A549 (cell line): ENCODE data around the gene CPSF4. TPM values are rescaled to one million over a fixed set of nuclear protein-coding genes. Genes with fewer than 3 reads are reported as not detected.

Experiments used
- ATAC-seq, 2 experiments: fragments of 200-7000 bp in 1 of 2; fragments of >200 bp in 1 of 2; cut with Nextera tagmentation in 1 of 2; cut with Tn5 transposase in 1 of 2; 3 replicates each; pipeline versions ENCODE4 v1.8.0 to v1.9.1; 2018 to 2020; ENCODE audit warnings: mild to moderate bottlenecking in 1 of 2, moderate library complexity in 1 of 2
- CTCF ChIA-PET: fragments of 300-600 bp; sonication (Branson Sonifier 250); formaldehyde crosslinking; extraction: SDS; loops from one replicate; lab custom pipeline; 2021; ENCODE audit warnings: antibody characterized with exemption, inconsistent platforms; lab: Yijun Ruan, JAX
- POLR2A ChIA-PET: fragments of 350-600 bp; formaldehyde crosslinking; extraction: SDS; loops from one replicate; lab custom pipeline; 2021; ENCODE audit warnings: antibody characterized with exemption, inconsistent platforms; lab: Yijun Ruan, JAX
- DNase-seq, 2 experiments: peaks; one replicate each; pipeline versions ENCODE4 v3.0.0 to v3.0.0-alpha.2; 2011 to 2016; ENCODE audit warnings: low read depth in 1 of 2, low spot score in 1 of 2
- FAIRE-seq: peaks from 2 replicates; lab custom pipeline; 2011; peaks lifted over from hg19 to GRCh38; lab: Jason Lieb, UNC
- H3K27ac ChIP-seq, 2 experiments: fragments of >200 bp; sonication (Bioruptor Twin); formaldehyde crosslinking; 3 replicates each; pipeline ENCODE4 v1.5.1; 2016 to 2017
- H3K4me1 ChIP-seq: fragments of >200 bp; sonication (Bioruptor Twin); formaldehyde crosslinking; 3 replicates; pipeline ENCODE4 v1.6.1; 2016
- H3K4me2 ChIP-seq: fragments of >200 bp; sonication (Bioruptor Twin); formaldehyde crosslinking; 3 replicates; pipeline ENCODE4 v1.6.1; 2016
- H3K4me3 ChIP-seq: fragments of >200 bp; sonication (Bioruptor Twin); formaldehyde crosslinking; 3 replicates; pipeline ENCODE4 v1.5.1; 2016
- H3K9me3 ChIP-seq: fragments of >200 bp; sonication (Bioruptor Twin); formaldehyde crosslinking; 3 replicates; pipeline ENCODE4 v1.6.1; 2016
- BHLHE40 ChIP-seq: IDR thresholded peaks from 2 replicates; pipeline ENCODE4 v1.6.1; 2012; ENCODE audit warnings: low read depth, low read length, inconsistent platforms
- CBX8 ChIP-seq: fragments of 200-600 bp; sonication (generic); IDR thresholded peaks from 2 replicates; pipeline ENCODE4 v1.6.1; 2016
- CHD4 ChIP-seq: fragments of 200-600 bp; sonication (generic); IDR thresholded peaks from 2 replicates; pipeline ENCODE4 v1.6.1; 2016; ENCODE audit warnings: antibody characterized with exemption, mild to moderate bottlenecking, borderline replicate concordance
- EHF ChIP-seq: fragments of 250-450 bp; sonication (Bioruptor Pico); IDR thresholded peaks from 2 replicates; pipeline ENCODE4 v1.5.0; 2020; ENCODE audit warnings: mild to moderate bottlenecking
- FOSL2 ChIP-seq, 2 experiments: fragments of 450-650 bp in 1 of 2; fragments of >200 bp in 1 of 2; sonication (Bioruptor Twin) in 1 of 2; formaldehyde crosslinking; IDR thresholded peaks; 2 replicates each; pipeline versions ENCODE4 v1.5.0 to v1.6.1; 2016 to 2020; ENCODE audit warnings: mild to moderate bottlenecking in 1 of 2, moderate library complexity in 1 of 2
- JUN ChIP-seq, 2 experiments: fragments of >200 bp; sonication (Bioruptor Twin); formaldehyde crosslinking; IDR thresholded peaks; 2 replicates in 1 of 2; 3 replicates in 1 of 2; pipeline ENCODE4 v1.6.1; 2016 to 2017
- KDM5A ChIP-seq: fragments of 200-600 bp; sonication (generic); IDR thresholded peaks from 2 replicates; pipeline ENCODE4 v1.6.1; 2016; ENCODE audit warnings: antibody characterized with exemption, mild to moderate bottlenecking
- MYC ChIP-seq: IDR thresholded peaks from 2 replicates; pipeline ENCODE4 v1.6.1; 2012; ENCODE audit warnings: mild to moderate bottlenecking, inconsistent platforms, low read length, improper control_type of control experiment, borderline replicate concordance
- NFE2L2 ChIP-seq: fragments of 150-350 bp; conservative IDR thresholded peaks from 2 replicates; pipeline ENCODE4 v1.6.1; 2014; ENCODE audit warnings: low read length
- PHF8 ChIP-seq: fragments of 200-600 bp; sonication (generic); IDR thresholded peaks from 2 replicates; pipeline ENCODE4 v1.6.1; 2016; ENCODE audit warnings: low read depth, mild to moderate bottlenecking, antibody characterized with exemption, moderate library complexity, borderline replicate concordance
- POLR2A ChIP-seq: IDR thresholded peaks from 2 replicates; pipeline ENCODE4 v1.6.1; 2012; ENCODE audit warnings: mild to moderate bottlenecking, low read length
- RFX5 ChIP-seq: fragments of 450-650 bp; IDR thresholded peaks from 2 replicates; pipeline ENCODE4 v1.7.1; 2014; ENCODE audit warnings: antibody characterized with exemption, mild to moderate bottlenecking, moderate library complexity
- ZNF302 ChIP-seq: fragments of 250-450 bp; sonication (Bioruptor Pico); IDR thresholded peaks from 2 replicates; pipeline ENCODE4 v1.9.0; 2021; ENCODE audit warnings: inconsistent platforms, mild to moderate bottlenecking, moderate library complexity
- WGBS: methylation state at CpG from one replicate; pipeline ENCODE4 v1.1.6; 2017; ENCODE audit errors: missing lambda C conversion rate; 5-methylcytosine and 5-hydroxymethylcytosine counted together
- polyA minus RNA-seq: library from RNA; depleted of rRNA, polyadenylated mRNA; stranded (reverse); fragments of >200 nt; gene quantifications from 2 replicates; pipeline ENCODE4 v1.2.3, GENCODE V29; 2011; rRNA and poly(A)+ RNA removed
- polyA plus RNA-seq, 4 experiments: library from polyadenylated mRNA; depleted of rRNA in 3 of 4; stranded (reverse); fragments of >200 nt; fragmentation: RNase III in 1 of 4; extraction: RNeasy Plus Mini Kit Qiagen cat#74134 plus additional on column Dnase treatment in 1 of 4; gene quantifications; 2 replicates in 3 of 4; 3 replicates in 1 of 4; pipeline ENCODE4 v1.2.3, GENCODE V29; 2011 to 2017
- TF ChIP-seq, protein P1 (sequence below): IDR thresholded peaks from 2 replicates; pipeline ENCODE4 v1.6.1; 2012
- TF ChIP-seq, protein P2 (sequence below): IDR thresholded peaks from 2 replicates; pipeline ENCODE4 v1.6.1; 2012
- TF ChIP-seq, protein P3 (sequence below): fragments of >200 bp; sonication (Bioruptor Twin); formaldehyde crosslinking; IDR thresholded peaks from 3 replicates; pipeline ENCODE4 v1.6.1; 2016
- TF ChIP-seq, protein P4 (sequence below): fragments of 200-600 bp; sonication (generic); IDR thresholded peaks from 2 replicates; pipeline ENCODE4 v1.6.1; 2016; ENCODE audit warnings: antibody characterized with exemption, mild to moderate bottlenecking, moderate library complexity
- TF ChIP-seq, protein P5 (sequence below): IDR thresholded peaks from 2 replicates; pipeline ENCODE4 v1.6.1; 2012; ENCODE audit warnings: low read depth, borderline replicate concordance
- TF ChIP-seq, protein P6 (sequence below): fragments of >200 bp; sonication (Bioruptor Twin); formaldehyde crosslinking; IDR thresholded peaks from 3 replicates; pipeline ENCODE4 v1.5.1; 2016

CPSF4 gene
- 28.7 and 31.3 TPM in 2 replicates for polyA plus RNA-seq (2011; rRNA removed)
- polyA plus RNA-seq (2012; cell fraction: cytosol; rRNA removed), result 44.4 and 52.5 TPM in 2 replicates
- polyA plus RNA-seq (2012; cell fraction: nucleus; rRNA removed), result 173 and 178 TPM in 2 replicates
- 34.1 to 39.1 TPM (median 35.6 TPM) in 3 replicates for polyA plus RNA-seq (2017; fragmentation: RNase III; extraction: RNeasy Plus Mini Kit Qiagen cat#74134 plus additional on column Dnase treatment)
- polyA minus RNA-seq, result 47.7 and 48.4 TPM in 2 replicates

DNA sequence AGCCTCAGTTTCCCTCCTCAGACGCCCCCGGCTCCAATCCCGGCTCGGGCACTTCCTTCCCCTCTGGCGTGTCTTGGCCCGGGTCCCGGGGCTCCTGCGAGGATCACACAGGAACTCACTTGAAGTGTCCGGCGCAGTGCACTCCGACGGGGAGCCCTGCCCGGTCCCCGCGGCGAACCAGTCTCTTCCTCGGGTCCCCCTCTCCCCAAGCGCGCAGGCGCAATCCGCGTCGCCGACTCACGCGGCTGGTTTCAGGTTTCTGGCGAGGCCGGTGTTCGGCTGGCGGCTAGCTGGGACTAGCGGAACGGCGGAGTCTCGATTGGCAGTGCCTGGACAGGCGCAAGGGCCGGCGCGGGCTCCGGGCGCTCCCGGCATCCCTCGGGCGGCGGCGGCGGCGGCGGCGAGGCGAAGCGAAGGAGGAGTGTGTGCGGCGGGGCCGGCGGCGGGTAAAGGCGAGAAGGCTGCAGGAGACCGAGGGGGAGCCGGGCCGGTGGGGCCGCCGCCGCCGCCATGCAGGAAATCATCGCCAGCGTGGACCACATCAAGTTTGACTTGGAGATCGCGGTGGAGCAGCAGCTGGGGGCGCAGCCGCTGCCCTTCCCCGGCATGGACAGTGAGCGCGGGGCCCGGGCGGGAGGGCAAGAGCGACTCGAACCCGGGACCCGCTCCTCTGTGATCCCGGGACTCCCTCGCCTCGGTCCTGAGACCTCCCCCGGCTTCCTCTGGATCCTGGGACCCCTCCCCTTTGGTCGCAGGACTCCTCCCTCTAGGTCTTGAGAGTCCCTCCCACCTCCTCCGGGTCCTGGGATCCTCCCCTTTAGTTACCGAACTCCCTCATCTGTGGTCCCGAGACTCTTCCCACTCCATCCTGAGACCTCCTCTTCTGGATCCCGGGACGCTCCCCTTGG, at the start of gene CPSF4, which contains the start of gene PTCD1:
Gene CPSF4 (plus strand): TSS at position 371 of the 908 bp plus-strand sequence. CDS start 140 bp downstream, at position 511.
Gene PTCD1 (minus strand): TSS at position 226 of the 908 bp plus-strand sequence. CDS start 3,556 bp downstream, outside the sequence.
- CTCF ChIA-PET, result interaction anchor here (0.5 to 5.0 kb wide), 3 partner anchors 11 to 97 kb away, joined by 3 to 24 read pairs (median 3); no protein-coding TSS in a partner anchor
- Histone ChIP-seq H3K9me3 (no peaks in the 10 kb centered on the region), H3K27ac (peak within 1 kb of the TSS; percentile 93 to 99), H3K4me1 (peaks cover 18% of the 10 kb centered on the region; the same call in 2 of the 3 replicates), H3K4me3 (peak within 1 kb of the TSS; percentile 86), H3K4me2 (peak within 1 kb of the TSS; percentile 88)
- peak; percentile 95 to 96 for ATAC-seq
- TF ChIP-seq, protein P1, sequence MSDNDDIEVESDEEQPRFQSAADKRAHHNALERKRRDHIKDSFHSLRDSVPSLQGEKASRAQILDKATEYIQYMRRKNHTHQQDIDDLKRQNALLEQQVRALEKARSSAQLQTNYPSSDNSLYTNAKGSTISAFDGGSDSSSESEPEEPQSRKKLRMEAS, result peak; percentile 92
- TF ChIP-seq JUN (IDR thresholded peaks at IDR 0.05), result peak; percentile 76 to 84; a peak in 4 of 5 replicates
- TF ChIP-seq POLR2A, result peak; percentile 64
- TF ChIP-seq, protein P2, sequence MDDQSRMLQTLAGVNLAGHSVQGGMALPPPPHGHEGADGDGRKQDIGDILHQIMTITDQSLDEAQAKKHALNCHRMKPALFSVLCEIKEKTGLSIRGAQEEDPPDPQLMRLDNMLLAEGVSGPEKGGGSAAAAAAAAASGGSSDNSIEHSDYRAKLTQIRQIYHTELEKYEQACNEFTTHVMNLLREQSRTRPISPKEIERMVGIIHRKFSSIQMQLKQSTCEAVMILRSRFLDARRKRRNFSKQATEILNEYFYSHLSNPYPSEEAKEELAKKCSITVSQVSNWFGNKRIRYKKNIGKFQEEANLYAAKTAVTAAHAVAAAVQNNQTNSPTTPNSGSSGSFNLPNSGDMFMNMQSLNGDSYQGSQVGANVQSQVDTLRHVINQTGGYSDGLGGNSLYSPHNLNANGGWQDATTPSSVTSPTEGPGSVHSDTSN, result peak; percentile 53; the same call in 1 of the 2 replicates
- TF ChIP-seq PHF8, result peak; percentile 76; the same call in 1 of the 2 replicates
- no peak for TF ChIP-seq FOSL2 (IDR thresholded peaks at IDR 0.05)
- TF ChIP-seq FOSL2 (CRISPR knock-in tag; IDR thresholded peaks at IDR 0.05), result 0 out of 2 replicates have a peak, but pooled peaks have one; percentile 44
- TF ChIP-seq, protein P3, sequence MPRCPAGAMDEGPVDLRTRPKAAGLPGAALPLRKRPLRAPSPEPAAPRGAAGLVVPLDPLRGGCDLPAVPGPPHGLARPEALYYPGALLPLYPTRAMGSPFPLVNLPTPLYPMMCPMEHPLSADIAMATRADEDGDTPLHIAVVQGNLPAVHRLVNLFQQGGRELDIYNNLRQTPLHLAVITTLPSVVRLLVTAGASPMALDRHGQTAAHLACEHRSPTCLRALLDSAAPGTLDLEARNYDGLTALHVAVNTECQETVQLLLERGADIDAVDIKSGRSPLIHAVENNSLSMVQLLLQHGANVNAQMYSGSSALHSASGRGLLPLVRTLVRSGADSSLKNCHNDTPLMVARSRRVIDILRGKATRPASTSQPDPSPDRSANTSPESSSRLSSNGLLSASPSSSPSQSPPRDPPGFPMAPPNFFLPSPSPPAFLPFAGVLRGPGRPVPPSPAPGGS, result peak; percentile 74; the same call in 1 of the 3 replicates
- TF ChIP-seq, protein P4, sequence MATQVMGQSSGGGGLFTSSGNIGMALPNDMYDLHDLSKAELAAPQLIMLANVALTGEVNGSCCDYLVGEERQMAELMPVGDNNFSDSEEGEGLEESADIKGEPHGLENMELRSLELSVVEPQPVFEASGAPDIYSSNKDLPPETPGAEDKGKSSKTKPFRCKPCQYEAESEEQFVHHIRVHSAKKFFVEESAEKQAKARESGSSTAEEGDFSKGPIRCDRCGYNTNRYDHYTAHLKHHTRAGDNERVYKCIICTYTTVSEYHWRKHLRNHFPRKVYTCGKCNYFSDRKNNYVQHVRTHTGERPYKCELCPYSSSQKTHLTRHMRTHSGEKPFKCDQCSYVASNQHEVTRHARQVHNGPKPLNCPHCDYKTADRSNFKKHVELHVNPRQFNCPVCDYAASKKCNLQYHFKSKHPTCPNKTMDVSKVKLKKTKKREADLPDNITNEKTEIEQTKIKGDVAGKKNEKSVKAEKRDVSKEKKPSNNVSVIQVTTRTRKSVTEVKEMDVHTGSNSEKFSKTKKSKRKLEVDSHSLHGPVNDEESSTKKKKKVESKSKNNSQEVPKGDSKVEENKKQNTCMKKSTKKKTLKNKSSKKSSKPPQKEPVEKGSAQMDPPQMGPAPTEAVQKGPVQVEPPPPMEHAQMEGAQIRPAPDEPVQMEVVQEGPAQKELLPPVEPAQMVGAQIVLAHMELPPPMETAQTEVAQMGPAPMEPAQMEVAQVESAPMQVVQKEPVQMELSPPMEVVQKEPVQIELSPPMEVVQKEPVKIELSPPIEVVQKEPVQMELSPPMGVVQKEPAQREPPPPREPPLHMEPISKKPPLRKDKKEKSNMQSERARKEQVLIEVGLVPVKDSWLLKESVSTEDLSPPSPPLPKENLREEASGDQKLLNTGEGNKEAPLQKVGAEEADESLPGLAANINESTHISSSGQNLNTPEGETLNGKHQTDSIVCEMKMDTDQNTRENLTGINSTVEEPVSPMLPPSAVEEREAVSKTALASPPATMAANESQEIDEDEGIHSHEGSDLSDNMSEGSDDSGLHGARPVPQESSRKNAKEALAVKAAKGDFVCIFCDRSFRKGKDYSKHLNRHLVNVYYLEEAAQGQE, result no peak
- TF ChIP-seq RFX5, result peak; percentile 61; the same call in 1 of the 2 replicates
- TF ChIP-seq, protein P5, sequence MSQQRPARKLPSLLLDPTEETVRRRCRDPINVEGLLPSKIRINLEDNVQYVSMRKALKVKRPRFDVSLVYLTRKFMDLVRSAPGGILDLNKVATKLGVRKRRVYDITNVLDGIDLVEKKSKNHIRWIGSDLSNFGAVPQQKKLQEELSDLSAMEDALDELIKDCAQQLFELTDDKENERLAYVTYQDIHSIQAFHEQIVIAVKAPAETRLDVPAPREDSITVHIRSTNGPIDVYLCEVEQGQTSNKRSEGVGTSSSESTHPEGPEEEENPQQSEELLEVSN, result peak; percentile 64
- TF ChIP-seq ZNF302 (CRISPR knock-in tag), result no peak
- no peak for TF ChIP-seq CBX8
- TF ChIP-seq MYC, result peak; percentile 77; the same call in 1 of the 2 replicates
- peak; percentile 61 for FAIRE-seq
- POLR2A ChIA-PET, result interaction anchor here (0.6 to 1.5 kb wide), 6 partner anchors 8 to 30 kb away, joined by 3 to 16 read pairs (median 4); partner anchors contain the start of genes BUD31 and PDAP1
- under 1% methylated on average over 27 of the region's 89 CpGs for WGBS
- peak; percentile 93 to 98 for DNase-seq

DNA sequence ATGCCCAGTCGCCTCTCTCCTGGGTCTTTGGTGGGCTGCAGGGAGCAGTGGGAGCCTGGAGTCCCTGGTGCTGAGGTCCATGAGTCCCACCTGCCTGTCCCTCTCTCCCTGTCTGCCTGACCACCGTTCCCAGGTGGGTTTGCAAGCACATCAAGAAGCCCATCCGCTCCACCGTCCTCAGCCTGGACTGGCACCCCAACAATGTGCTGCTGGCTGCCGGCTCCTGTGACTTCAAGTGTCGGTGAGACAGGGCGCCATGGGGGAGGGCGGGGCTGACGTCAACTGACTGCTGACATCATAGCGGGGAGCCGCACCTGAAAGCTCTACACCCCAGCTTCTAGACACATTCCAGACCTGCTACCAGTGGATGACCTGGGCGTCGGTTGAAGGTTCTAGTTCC, 49.0 kb upstream of the CPSF4 start:
- POLR2A ChIA-PET, result no interaction called here
- Histone ChIP-seq H3K9me3 (no peaks in the 10 kb centered on the region), H3K4me1 (no peaks in the 10 kb centered on the region), H3K4me2 (no peak overlapping the region), H3K4me3 (no peak overlapping the region), H3K27ac (no peak overlapping the region)
- CTCF ChIA-PET, result interaction anchor here (1.2 to 1.3 kb wide), 2 partner anchors 24 to 25 kb away, joined by 3 to 4 read pairs; no protein-coding TSS in a partner anchor
- WGBS, result 89% methylated on average over 13 of the region's 13 CpGs
- DNase-seq (no peak), ATAC-seq (no peak), FAIRE-seq (no peak)
- TF ChIP-seq, protein P4, result no peak
- no peak for TF ChIP-seq BHLHE40
- no peak for TF ChIP-seq KDM5A
- TF ChIP-seq, protein P6, sequence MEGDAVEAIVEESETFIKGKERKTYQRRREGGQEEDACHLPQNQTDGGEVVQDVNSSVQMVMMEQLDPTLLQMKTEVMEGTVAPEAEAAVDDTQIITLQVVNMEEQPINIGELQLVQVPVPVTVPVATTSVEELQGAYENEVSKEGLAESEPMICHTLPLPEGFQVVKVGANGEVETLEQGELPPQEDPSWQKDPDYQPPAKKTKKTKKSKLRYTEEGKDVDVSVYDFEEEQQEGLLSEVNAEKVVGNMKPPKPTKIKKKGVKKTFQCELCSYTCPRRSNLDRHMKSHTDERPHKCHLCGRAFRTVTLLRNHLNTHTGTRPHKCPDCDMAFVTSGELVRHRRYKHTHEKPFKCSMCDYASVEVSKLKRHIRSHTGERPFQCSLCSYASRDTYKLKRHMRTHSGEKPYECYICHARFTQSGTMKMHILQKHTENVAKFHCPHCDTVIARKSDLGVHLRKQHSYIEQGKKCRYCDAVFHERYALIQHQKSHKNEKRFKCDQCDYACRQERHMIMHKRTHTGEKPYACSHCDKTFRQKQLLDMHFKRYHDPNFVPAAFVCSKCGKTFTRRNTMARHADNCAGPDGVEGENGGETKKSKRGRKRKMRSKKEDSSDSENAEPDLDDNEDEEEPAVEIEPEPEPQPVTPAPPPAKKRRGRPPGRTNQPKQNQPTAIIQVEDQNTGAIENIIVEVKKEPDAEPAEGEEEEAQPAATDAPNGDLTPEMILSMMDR, result no peak
- no peak for TF ChIP-seq MYC
- TF ChIP-seq CHD4, result no peak
- no peak for TF ChIP-seq EHF (CRISPR knock-in tag)
- no peak for TF ChIP-seq NFE2L2
- TF ChIP-seq POLR2A, result no peak
